Ovary (tissue), 9 donors: Measurements from ENCODE around the gene RNF215. TPM values are rescaled to one million over a fixed set of nuclear protein-coding genes. Genes with fewer than 3 reads are reported as not detected.

ENCODE experiments used
- DNase-seq, 5 donors: peaks; one replicate each; pipeline ENCODE4 v3.0.0-alpha.2; 2019 to 2020
- H3K27ac ChIP-seq, 2 donors: fragments of 200-600 bp; one replicate each; pipeline versions ENCODE4 v1.5.1 to v1.8.0; 2019 to 2022
- H3K27me3 ChIP-seq: fragments of 200-600 bp; one replicate; pipeline ENCODE4 v1.8.0; 2022
- H3K36me3 ChIP-seq: fragments of 200-600 bp; sonication (generic); one replicate; pipeline ENCODE4 v1.5.1; 2019
- H3K4me1 ChIP-seq: one replicate; pipeline ENCODE4 v1.8.1; 2013; ENCODE audit warnings: mild to moderate bottlenecking, moderate library complexity; ENCODE audit not compliant: insufficient read depth
- H3K4me3 ChIP-seq: fragments of 200-600 bp; sonication (generic); one replicate; pipeline ENCODE4 v1.5.1; 2017
- H3K9me3 ChIP-seq, 2 donors: fragments of 200-600 bp in 1 of 2; sonication (generic) in 1 of 2; one replicate each; pipeline versions ENCODE4 v1.5.1 to v1.8.1; 2013 to 2019; ENCODE audit warnings: mild to moderate bottlenecking in 1 of 2, moderate library complexity in 1 of 2
- EP300 ChIP-seq: sonication (generic); formaldehyde crosslinking; IDR thresholded peaks from one replicate; pipeline ENCODE4 v1.6.1; 2017; ENCODE audit warnings: antibody characterized with exemption
- POLR2A ChIP-seq: fragments of 450-650 bp; IDR thresholded peaks from one replicate; pipeline ENCODE4 v1.6.1; 2017; ENCODE audit warnings: antibody characterized with exemption, mild to moderate bottlenecking, moderate library complexity
- WGBS, 3 donors: extraction: QIAGEN DNeasy Blood & Tissue Kit in 1 of 3; methylation state at CpG; one replicate each; pipeline versions ENCODE4 v1.1.5 to v1.1.7; 2013 to 2017; 5-methylcytosine and 5-hydroxymethylcytosine counted together
- intact Hi-C, 4 donors: fragments of 100-400 bp; cut with DNase I; formaldehyde crosslinking; loops; one replicate each; pipeline versions ENCODE4 v1.11.0 to v1.15.1; 2022 to 2023
- polyA plus RNA-seq, 2 donors: library from polyadenylated mRNA; stranded (reverse); fragments of 200-250 nt in 1 of 2; fragments of 350-450 nt in 1 of 2; fragmentation: Illumina TruSeq in 1 of 2; extraction: RNeasy Lipid Tissue Mini Kit (QIAGEN cat#74804) in 1 of 2; gene quantifications; one replicate each; pipeline ENCODE4 v1.2.3, GENCODE V29; 2013 to 2014
- small RNA-seq: library from RNA; depleted of rRNA; stranded (forward); fragments of <200 nt; gene quantifications from one replicate; pipeline ENCODE3, GENCODE V24; 2016
- total RNA-seq, 7 donors: library from RNA; depleted of rRNA in 2 of 7; stranded (reverse); fragments of >200 nt in 2 of 7; fragmentation: NEBNext Ultra II Directional in 3 of 7; extraction: Animal tissue kit (Norgen Biotek cat#: 25700) in 3 of 7; gene quantifications; one replicate each; pipeline versions ENCODE4 v1.1.0 to v1.2.4, GENCODE V29; 2016 to 2023
- TF ChIP-seq, protein P1 (sequence below), 3 donors: fragments of 450-650 bp in 2 of 3; fragments of 200-600 bp in 1 of 3; IDR thresholded peaks; one replicate each; pipeline versions ENCODE4 v1.5.1 to v1.8.0; 2016 to 2022; ENCODE audit warnings: antibody characterized with exemption in 3 of 3, mild to moderate bottlenecking in 1 of 3
- donor health status: DM: no; HTN: no; CAD: no; lungs with moderate emphysema.
- donor health status: DM: no; HTN: no; CAD: no.
- donor health status: Bipolar disorder and iron deficiency.
- donor health status: DM: yes; HTN: yes; CAD: no.
- donor health status: DM: no; HTN: no; CAD: no.
- donor health status: DM: yes; HTN: yes; CAD: no.

Gene RNF215
- total and polyA plus RNA-seq, 9 donors, result 2.9 to 26.1 (median 14.0) TPM

DNA sequence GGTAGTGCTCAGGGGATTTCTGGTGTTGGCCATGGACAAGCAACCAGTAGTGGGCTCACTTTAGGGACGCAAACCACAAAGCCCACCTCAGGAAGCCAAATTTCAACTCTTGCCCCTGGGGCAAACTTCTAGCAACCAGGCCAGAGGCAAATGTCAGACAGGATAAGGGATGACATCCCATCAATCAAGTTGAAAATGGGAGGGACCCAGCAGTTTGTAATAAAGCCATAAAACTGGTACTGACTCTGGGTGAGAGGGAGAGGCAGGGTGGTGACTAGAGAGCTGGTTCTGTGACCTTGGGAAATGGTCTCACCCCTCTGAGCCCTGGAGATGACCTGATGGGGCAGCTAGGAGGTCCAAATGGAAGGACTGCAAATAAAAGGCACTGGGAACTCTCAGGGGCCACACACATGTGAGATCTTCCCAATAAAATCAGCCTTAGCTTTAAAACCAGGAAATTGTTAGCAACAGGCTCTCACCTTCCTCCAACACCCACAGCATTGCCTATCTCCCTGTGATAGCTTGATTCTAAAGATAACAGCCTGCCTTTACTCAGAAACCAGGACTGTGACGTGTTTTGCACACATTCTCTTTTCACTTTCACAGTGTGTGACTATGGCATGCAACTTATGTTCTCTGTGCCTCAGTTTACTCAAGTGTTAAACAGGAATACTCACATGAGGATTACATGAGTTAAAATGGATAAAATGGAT, 54.1 kb downstream of the RNF215 start:
- no peak for TF ChIP-seq POLR2A
- Histone ChIP-seq H3K27ac (no peak overlapping the region), H3K27me3 (no peaks in the 10 kb centered on the region), H3K4me1 (no peaks in the 10 kb centered on the region), H3K36me3 (no peaks in the 10 kb centered on the region), H3K9me3 (no peaks in the 10 kb centered on the region), H3K4me3 (no peak overlapping the region)
- intact Hi-C loops, result no loop called here
- WGBS, 3 donors, result 89 to 96% (median 91%) methylated on average over 2 of the region's 2 CpGs
- DNase-seq, result no peak

DNA sequence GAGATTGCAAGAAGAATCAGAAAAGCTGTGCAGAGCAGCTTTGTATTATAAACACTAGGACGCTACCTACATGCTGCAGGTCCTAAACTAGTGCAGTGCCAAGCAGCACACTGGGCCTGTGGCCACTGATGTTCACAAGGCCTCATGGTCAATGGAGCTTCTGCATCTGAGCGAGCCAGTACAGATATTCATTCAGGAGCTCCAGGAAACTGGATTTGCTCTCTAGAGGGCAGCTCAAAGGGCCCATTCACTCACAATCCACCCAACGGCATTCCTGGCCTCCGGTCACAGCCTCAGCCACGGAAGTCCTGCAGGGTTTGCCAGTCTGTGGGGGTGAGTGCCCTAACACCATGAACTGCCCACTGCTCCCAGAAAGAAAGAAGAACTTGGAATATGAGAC, 54.7 kb downstream of the RNF215 start:
- TF ChIP-seq POLR2A, result no peak
- TF ChIP-seq, protein P1, sequence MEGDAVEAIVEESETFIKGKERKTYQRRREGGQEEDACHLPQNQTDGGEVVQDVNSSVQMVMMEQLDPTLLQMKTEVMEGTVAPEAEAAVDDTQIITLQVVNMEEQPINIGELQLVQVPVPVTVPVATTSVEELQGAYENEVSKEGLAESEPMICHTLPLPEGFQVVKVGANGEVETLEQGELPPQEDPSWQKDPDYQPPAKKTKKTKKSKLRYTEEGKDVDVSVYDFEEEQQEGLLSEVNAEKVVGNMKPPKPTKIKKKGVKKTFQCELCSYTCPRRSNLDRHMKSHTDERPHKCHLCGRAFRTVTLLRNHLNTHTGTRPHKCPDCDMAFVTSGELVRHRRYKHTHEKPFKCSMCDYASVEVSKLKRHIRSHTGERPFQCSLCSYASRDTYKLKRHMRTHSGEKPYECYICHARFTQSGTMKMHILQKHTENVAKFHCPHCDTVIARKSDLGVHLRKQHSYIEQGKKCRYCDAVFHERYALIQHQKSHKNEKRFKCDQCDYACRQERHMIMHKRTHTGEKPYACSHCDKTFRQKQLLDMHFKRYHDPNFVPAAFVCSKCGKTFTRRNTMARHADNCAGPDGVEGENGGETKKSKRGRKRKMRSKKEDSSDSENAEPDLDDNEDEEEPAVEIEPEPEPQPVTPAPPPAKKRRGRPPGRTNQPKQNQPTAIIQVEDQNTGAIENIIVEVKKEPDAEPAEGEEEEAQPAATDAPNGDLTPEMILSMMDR (IDR thresholded peaks at IDR 0.05), result no peak
- TF ChIP-seq EP300, result no peak
- H3K9me3 ChIP-seq, result no peaks in the 10 kb centered on the region
- 67 to 86% (median 72%) methylated on average over 5 of the region's 5 CpGs for whole genome bisulfite sequencing, 3 donors
- H3K36me3 ChIP-seq, result no peaks in the 10 kb centered on the region
- H3K4me3 ChIP-seq, result no peak overlapping the region
- H3K27ac ChIP-seq, result no peak overlapping the region
- no peak for DNase-seq
- intact Hi-C loops, result no loop called here
- H3K4me1 ChIP-seq, result no peaks in the 10 kb centered on the region
- H3K27me3 ChIP-seq, result no peaks in the 10 kb centered on the region

Small RNAs within 50 kb of the gene (small RNA-seq; reads per million reads assigned to genes)
- not detected for gene AC004832.3
- not detected for gene RNU6-564P

Other genes with a start within 250 kb of the RNF215 start
- gene LIF, start 140.7 kb downstream of the RNF215 start, total RNA-seq, result 1 to 10 TPM in 5 of 7 donors, under 1 TPM in 2; 0.35 to 8.3 (median 1.9) TPM
- 1 to 10 TPM; 1.1 to 3.1 TPM for gene LIF, start 140.7 kb downstream of the RNF215 start, polyA plus RNA-seq
- gene OSM, start 120.6 kb downstream of the RNF215 start, total RNA-seq, result 1 to 10 TPM in 4 of 7 donors, under 1 TPM in 2, not detected in 1; 0.73 to 4.5 (median 1.2) TPM
- under 1 TPM in 1 of 2 donors, not detected in 1; 0.46 TPM for gene OSM, start 120.6 kb downstream of the RNF215 start, polyA plus RNA-seq
- 10 to 100 TPM; 11.0 to 31.2 (median 20.6) TPM for gene CASTOR1, start 97.9 kb downstream of the RNF215 start, total RNA-seq
- gene CASTOR1, start 97.9 kb downstream of the RNF215 start, polyA plus RNA-seq, result 10 to 100 TPM in 1 of 2 donors, 1 to 10 TPM in 1; 3.1 to 22.0 TPM
- 10 to 100 TPM; 19.6 to 39.3 (median 30.7) TPM for gene TBC1D10A, start 60.5 kb downstream of the RNF215 start, total RNA-seq
- gene TBC1D10A, start 60.5 kb downstream of the RNF215 start, polyA plus RNA-seq, result 10 to 100 TPM in 1 of 2 donors, 1 to 10 TPM in 1; 6.1 to 28.1 TPM
- gene SF3A1, start 30.5 kb downstream of the RNF215 start, total RNA-seq, result 100 to 1,000 TPM in 5 of 7 donors, 10 to 100 TPM in 2; 36.4 to 211 (median 176) TPM
- 10 to 100 TPM; 42.3 to 80.8 TPM for gene SF3A1, start 30.5 kb downstream of the RNF215 start, polyA plus RNA-seq
- 10 to 100 TPM in 1 of 7 donors, 1 to 10 TPM in 6; 2.0 to 28.0 (median 2.7) TPM for gene CCDC157, start 30.4 kb downstream of the RNF215 start, total RNA-seq
- gene CCDC157, start 30.4 kb downstream of the RNF215 start, polyA plus RNA-seq, result 1 to 10 TPM in 1 of 2 donors, under 1 TPM in 1; 0.60 to 1.8 TPM
- gene SEC14L2, start 9.6 kb upstream of the RNF215 start, total RNA-seq, result 10 to 100 TPM in 3 of 7 donors, 1 to 10 TPM in 4; 3.0 to 14.3 (median 9.0) TPM
- 1 to 10 TPM; 2.5 to 8.2 TPM for gene SEC14L2, start 9.6 kb upstream of the RNF215 start, polyA plus RNA-seq
- 10 to 100 TPM in 1 of 7 donors, 1 to 10 TPM in 6; 1.7 to 10.9 (median 7.1) TPM for gene MTFP1, start 38.4 kb upstream of the RNF215 start, total RNA-seq
- 1 to 10 TPM; 3.8 to 4.0 TPM for gene MTFP1, start 38.4 kb upstream of the RNF215 start, polyA plus RNA-seq
- gene SEC14L3, start 84.6 kb upstream of the RNF215 start, total RNA-seq, result not detected
- gene SEC14L3, start 84.6 kb upstream of the RNF215 start, polyA plus RNA-seq, result not detected
- gene SEC14L4, start 118.3 kb upstream of the RNF215 start, total RNA-seq, result under 1 TPM in 5 of 7 donors, not detected in 2; 0.12 to 0.32 (median 0.23) TPM
- under 1 TPM; 0.15 to 0.19 TPM for gene SEC14L4, start 118.3 kb upstream of the RNF215 start, polyA plus RNA-seq
- 1 to 10 TPM in 5 of 7 donors, under 1 TPM in 2; 0.92 to 2.8 (median 2.0) TPM for gene SEC14L6, start 159.3 kb upstream of the RNF215 start, total RNA-seq
- gene SEC14L6, start 159.3 kb upstream of the RNF215 start, polyA plus RNA-seq, result 1 to 10 TPM; 1.0 to 1.7 TPM
- 1 to 10 TPM; 1.1 to 4.1 (median 1.9) TPM for gene GAL3ST1, start 187.3 kb upstream of the RNF215 start, total RNA-seq
- gene GAL3ST1, start 187.3 kb upstream of the RNF215 start, polyA plus RNA-seq, result 1 to 10 TPM in 1 of 2 donors, not detected in 1; 1.9 TPM
- gene PES1, start 204.5 kb upstream of the RNF215 start, total RNA-seq, result 10 to 100 TPM; 29.0 to 82.3 (median 63.7) TPM
- 10 to 100 TPM; 50.1 to 62.5 TPM for gene PES1, start 204.5 kb upstream of the RNF215 start, polyA plus RNA-seq
- 10 to 100 TPM in 4 of 7 donors, 1 to 10 TPM in 3; 5.1 to 33.9 (median 15.6) TPM for gene TCN2, start 219.8 kb upstream of the RNF215 start, total RNA-seq
- gene TCN2, start 219.8 kb upstream of the RNF215 start, polyA plus RNA-seq, result 10 to 100 TPM; 13.4 to 27.9 TPM
- 1 to 10 TPM; 3.1 to 6.7 (median 3.7) TPM for gene SLC35E4, start 248.4 kb upstream of the RNF215 start, total RNA-seq
- 1 to 10 TPM in 1 of 2 donors, under 1 TPM in 1; 0.90 to 3.0 TPM for gene SLC35E4, start 248.4 kb upstream of the RNF215 start, polyA plus RNA-seq